PC-9 (cell line): ENCODE measurements around the gene TMSB4X.

Experiments used
- EZH2 ChIP-seq: fragments of 200-600 bp; sonication (generic); IDR thresholded peaks from 2 replicates; pipeline ENCODE4 v1.8.0; 2017; ENCODE audit warnings: antibody characterized with exemption, low read depth
- TF ChIP-seq, protein P1 (sequence below): fragments of 200-600 bp; sonication (generic); conservative IDR thresholded peaks from 2 replicates; pipeline ENCODE4 v1.6.1; 2017; ENCODE audit warnings: mixed run types, antibody characterized with exemption, mild to moderate bottlenecking, moderate library complexity

DNA sequence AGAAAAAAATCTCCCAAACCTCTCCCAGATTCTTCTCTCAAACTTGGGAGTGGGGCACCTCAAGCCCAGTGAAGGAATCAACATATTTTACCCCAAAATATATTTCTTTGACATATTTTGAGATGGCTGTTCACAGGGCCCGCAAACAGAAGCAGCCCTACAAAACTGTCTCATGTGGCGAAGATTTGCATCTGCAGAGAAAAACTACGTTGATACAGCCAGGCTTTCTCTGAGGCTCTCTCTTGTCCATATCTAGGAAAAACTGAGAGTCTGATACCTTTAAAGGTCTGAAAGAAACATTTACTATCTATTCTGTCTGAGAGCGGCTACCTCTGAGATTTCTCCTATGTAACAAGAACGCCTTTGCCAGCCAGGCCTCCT lies 23.3 kb upstream of the TMSB4X start:
- TF ChIP-seq, protein P1, sequence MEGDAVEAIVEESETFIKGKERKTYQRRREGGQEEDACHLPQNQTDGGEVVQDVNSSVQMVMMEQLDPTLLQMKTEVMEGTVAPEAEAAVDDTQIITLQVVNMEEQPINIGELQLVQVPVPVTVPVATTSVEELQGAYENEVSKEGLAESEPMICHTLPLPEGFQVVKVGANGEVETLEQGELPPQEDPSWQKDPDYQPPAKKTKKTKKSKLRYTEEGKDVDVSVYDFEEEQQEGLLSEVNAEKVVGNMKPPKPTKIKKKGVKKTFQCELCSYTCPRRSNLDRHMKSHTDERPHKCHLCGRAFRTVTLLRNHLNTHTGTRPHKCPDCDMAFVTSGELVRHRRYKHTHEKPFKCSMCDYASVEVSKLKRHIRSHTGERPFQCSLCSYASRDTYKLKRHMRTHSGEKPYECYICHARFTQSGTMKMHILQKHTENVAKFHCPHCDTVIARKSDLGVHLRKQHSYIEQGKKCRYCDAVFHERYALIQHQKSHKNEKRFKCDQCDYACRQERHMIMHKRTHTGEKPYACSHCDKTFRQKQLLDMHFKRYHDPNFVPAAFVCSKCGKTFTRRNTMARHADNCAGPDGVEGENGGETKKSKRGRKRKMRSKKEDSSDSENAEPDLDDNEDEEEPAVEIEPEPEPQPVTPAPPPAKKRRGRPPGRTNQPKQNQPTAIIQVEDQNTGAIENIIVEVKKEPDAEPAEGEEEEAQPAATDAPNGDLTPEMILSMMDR, result no peak
- TF ChIP-seq EZH2, result no peak
